ENCODE results near the gene HEG1.
"Not testable (repeated sequence)": the region's sequence is repeated elsewhere in the genome, so short reads cannot be mapped to it uniquely, and the experiment has no call there.

HEG1 gene, protein sequence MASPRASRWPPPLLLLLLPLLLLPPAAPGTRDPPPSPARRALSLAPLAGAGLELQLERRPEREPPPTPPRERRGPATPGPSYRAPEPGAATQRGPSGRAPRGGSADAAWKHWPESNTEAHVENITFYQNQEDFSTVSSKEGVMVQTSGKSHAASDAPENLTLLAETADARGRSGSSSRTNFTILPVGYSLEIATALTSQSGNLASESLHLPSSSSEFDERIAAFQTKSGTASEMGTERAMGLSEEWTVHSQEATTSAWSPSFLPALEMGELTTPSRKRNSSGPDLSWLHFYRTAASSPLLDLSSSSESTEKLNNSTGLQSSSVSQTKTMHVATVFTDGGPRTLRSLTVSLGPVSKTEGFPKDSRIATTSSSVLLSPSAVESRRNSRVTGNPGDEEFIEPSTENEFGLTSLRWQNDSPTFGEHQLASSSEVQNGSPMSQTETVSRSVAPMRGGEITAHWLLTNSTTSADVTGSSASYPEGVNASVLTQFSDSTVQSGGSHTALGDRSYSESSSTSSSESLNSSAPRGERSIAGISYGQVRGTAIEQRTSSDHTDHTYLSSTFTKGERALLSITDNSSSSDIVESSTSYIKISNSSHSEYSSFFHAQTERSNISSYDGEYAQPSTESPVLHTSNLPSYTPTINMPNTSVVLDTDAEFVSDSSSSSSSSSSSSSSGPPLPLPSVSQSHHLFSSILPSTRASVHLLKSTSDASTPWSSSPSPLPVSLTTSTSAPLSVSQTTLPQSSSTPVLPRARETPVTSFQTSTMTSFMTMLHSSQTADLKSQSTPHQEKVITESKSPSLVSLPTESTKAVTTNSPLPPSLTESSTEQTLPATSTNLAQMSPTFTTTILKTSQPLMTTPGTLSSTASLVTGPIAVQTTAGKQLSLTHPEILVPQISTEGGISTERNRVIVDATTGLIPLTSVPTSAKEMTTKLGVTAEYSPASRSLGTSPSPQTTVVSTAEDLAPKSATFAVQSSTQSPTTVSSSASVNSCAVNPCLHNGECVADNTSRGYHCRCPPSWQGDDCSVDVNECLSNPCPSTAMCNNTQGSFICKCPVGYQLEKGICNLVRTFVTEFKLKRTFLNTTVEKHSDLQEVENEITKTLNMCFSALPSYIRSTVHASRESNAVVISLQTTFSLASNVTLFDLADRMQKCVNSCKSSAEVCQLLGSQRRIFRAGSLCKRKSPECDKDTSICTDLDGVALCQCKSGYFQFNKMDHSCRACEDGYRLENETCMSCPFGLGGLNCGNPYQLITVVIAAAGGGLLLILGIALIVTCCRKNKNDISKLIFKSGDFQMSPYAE (N-terminal part only)

DNA sequence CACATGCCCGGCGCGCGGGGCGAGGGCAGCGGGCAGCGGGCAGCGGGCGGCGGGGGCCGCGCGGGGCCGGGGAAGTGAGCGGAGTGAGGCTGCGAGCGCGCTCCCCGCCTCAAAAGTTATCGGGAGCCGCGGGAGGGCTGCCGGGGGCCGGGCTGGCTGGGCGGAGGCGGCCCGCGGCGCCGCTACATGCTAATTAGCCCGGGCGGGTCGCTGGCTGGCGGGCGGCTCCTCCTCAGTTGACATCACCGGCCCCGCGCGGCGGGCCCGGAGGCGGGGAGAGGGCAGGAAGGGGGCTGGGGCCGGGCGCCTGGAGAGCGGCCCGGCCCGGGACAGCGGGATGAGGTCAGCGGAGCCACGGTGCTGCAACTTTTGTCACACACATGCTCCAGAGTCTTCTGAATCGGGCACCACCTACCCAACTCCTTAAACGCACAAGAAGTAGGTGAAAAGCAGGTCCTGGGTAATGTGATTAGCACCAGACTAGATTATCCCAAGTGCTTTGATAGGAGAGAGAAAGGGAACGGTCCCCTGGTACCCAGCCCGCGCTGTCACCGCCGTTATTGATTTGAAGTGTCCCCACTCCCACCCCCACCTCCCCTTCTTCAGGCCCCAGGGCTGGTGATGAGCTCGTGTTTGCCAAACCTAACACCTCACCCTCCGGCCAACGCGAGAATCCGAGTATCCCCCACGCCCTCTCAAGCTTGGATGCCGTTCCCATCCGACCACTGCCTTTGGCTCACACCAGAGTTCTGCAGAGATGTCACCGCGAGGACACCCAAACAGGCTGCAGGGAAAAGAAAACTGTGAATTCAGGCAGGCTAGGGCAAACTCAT, at the start of gene HEG1:
HEG1 (minus strand) TSS at position 85 of the 833 bp plus-strand sequence. CDS start 107 bp downstream, outside the sequence.
- DNase-seq (ENCODE audit: low read depth, low spot score) = no peak

DNA sequence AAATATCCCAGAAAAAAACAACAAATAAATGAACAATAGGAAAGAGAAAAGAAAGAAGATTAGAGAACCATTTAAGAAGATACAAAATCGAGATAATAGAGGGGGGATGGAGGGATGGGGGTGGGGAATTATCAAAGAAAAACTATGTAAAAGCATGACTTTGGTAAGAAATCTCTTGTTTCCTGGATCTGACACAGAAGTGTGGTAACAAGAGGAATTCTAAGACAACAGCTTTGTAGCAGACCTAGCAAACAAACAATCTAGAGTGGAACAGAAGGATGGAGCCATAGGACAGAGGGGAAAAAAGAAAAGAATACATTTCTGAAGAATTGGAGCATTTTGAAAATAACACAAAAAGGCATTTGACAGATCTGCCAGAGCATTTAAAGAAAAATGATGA, 49.3 kb upstream of the HEG1 start:
- DNase-seq (ENCODE audit: low read depth, low spot score) = no peak

DNA sequence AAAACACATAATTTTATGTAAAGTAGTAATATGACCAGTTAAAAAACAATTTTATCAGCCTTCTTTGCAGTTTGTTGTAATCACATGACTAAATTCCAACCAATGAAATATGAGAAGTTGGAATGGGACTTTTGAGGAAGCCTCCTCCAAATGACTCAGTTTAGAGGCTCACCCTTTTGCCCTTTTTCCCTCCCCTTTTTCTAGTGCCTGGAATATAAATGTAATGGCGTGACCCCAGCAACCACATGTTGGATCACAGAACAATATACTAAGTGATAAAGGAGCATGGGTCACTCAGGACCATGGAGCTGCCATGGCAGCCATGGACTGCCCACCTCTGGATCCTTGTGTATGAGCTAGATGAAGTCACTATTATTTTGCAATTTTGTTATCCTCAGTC, 48.8 kb upstream of the HEG1 start:
- no peak for DNase-seq (ENCODE audit: low read depth, low spot score)

DNA sequence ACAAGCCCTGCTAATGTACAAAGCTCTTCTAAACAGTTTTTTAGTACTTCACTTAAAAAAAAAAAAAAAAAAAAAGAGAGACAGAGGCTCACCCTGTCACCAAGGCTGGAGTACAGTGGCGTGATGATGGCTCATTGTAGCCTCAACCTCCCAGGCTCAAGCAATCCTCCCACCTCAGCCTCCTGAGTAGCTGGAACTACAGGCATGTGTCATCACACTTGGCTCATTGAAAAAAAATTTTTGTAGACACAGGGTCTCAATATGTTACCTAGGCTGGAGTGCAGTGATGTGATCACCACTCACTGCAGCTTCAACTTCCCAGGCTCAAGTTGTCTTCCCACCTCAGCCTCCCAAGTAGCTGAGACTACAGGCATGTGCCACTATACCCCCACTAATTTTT, 47.6 kb upstream of the HEG1 start:
- DNase-seq (ENCODE audit: low read depth, low spot score) = no peak

DNA sequence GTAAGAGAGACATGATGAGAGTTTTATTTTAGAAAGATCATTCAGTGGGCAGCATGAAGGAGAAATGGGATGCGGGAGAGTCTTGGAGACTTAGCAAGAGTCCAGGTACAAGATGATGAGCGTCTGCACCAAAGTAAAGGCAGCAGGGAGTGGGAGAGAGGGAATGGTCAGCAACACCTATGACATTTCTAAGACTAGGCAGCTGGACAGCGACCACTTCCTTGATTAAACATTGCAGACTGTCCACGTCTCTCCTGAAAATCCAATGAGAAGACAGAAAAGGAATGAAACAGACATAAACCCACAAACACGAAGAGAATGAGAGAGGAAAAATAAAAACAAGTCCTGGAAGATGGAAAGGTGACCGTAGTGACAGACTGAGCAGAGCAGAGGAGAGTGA, 46.7 kb upstream of the HEG1 start:
- no peak for DNase-seq (ENCODE audit: low read depth, low spot score)

DNA sequence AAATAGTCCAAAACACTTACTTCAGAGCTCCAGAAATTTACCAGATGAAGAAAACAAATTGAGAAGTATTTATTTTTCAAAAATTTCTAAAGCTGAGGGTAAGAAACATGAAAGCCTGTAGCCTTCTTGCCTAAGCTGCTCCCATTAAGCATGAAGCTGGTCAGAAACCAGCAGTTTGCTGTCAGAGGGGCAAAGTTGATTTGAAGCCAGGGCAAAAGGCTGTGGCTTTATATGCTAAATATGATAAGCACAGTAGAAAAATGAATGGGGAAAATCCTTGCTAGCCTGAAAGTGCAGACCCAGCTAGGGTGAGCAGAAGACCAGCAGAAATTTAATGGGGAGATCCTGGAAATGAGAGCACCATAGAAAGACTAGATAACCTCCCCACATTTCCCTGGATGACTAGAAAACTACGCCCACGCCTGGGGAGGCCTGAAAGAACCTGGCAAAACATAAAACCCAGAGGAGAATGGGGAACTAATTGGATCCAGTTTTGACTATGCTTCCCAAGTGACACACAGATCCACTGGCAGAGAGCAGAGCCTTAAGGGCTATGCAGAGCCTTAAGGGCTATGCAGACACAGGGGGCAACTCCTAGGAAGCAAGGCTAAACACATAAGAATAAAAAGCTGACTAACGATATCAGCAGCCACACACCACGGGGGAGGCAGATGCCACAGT, 43.0 kb upstream of the HEG1 start:
- DNase-seq (ENCODE audit: low read depth, low spot score) = peak; percentile 60

DNA sequence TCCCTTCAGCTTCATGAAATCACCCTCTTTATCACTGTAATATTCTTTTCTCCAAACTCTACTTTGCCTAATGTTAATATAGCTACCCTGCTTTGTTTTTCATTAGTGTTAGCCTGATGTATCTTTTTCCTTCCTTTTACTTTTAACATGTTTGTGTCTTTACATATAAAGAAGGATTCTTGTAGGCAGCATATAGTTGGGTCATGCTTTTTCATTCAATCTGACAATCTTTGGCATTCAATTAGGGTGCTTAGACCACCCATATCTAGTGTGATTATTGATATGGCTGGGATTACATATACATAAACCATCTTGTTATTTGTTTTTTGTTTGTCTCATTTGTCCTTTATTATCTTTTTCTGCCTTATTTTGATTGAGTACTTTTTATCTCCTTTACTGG, 34.9 kb upstream of the HEG1 start:
- no peak for DNase-seq (ENCODE audit: low read depth, low spot score)

DNA sequence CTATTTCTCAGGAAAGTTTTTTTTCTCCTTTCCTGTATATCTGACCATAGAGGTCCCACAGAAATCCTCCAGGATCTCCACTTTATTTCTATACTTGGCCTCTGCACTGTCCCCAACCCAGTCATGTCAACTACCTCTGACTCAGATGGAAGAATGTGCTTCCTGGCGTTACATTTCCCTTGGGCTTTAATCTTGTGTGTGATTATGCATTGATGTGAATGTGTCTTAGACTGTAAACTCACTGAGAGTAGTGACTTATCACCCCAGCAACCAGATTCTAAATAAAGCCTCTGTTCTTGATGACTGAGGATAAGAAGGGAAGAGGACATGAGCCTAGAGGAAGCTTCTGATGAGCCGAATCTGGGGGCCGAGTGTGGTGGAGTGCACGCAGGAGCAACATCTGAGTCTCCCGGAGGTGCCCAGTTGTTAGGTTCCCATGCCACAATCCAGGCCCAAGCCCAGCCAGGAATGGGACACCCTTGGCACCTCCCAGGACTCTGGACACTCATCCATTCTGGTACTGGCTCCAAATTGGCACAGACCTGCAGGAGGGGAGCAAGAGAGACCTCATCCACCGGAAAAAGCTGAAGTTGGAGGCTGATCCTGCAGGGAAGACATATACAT, 32.1 kb upstream of the HEG1 start:
- no peak for DNase-seq (ENCODE audit: low read depth, low spot score)

DNA sequence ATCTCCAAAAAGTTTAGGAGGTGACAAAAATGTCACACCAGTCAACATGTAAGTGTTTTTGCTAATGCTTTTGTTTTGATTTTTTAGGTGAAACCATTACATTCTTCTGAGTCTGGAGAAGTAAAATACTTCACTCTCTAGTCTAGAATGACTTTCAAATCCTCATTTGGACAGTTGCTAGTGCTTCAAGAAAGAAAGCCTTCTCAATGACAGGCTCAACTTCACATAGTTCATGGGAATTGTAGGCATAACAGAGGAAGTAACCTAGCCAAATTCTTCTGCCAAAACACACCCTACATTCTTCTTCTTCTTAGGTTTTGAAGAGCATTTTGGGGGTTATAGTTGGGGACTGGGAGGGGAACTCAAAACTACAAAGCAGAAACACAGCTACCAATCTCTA, 29.4 kb upstream of the HEG1 start:
- DNase-seq (ENCODE audit: low read depth, low spot score) = no peak

DNA sequence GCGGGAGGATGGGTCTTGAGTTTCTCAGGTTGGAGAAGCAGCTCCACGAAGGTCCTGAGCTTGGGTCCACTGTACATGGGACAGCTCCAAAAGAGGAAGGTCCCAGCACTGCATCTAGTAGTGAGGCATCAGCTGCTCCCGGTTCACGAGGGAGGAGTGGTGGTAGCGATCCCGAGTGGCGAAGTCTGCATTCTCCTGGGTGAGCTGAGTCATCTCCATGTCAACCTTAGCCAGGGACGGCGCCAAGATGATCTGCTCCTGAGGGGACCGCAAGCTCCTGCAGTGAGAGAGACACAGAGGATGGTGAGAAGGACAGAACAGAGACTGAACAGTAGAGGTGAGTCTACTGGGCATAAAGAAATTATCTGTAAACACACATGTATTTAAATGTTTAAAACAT, 28.0 kb upstream of the HEG1 start:
- DNase-seq (ENCODE audit: low read depth, low spot score) = no peak

DNA sequence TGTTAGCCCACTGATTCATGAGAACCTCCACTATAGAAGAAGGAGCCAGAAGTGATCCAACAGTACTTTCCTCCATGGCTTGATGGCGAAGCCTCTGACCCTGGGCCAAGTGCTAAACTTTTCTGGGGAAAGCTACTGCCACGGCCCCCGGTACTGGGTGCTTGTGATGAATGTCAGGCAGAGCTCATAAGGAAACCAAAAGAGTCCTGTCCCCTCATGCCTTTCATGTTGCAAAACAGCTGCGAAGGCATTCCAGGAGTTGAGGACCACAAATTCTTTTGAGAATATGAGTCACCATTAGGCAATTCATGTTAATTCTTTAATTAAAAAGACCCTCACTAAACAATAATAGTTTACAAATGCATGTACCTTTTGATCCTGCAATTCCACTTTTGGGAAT, 26.5 kb upstream of the HEG1 start:
- DNase-seq (ENCODE audit: low read depth, low spot score) = not testable (repeated sequence)

DNA sequence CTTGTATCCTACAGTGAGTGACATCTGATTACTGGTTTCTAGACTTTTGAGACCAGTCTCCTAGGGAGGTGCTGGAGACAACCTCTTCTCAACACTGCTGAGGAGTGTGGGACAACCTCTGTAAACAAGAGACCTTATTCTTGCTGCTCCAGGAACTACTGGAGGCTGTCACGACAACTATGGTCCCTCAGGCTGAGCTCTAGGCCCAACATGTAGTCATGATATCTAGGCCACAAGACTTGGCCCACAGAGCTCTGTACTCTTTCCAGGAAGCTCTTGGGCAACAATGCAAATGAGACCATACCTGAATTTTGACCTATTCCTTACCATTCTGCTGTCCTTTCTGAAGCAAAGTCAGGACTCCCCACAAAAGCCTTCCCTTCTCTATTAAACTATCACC, 24.3 kb upstream of the HEG1 start:
- DNase-seq (ENCODE audit: low read depth, low spot score) = no peak

DNA sequence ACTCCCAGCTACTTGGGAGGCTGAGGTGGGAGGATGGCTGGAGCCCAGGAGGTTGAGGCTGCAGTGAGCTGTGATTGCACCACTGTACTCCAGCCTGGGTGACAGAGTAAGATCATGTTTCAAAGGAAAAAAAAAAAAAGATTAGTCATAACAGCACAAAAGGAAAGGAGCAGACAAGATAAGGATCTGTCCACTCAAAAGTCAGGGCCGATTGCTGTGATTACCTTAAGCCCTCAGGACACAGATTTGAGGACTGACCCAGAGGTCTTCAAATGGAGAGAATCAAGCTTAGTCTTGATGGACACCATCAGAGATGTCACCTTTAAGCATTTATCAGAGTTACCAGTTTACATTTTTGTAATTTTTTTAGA, 23.9 kb upstream of the HEG1 start:
- no peak for DNase-seq (ENCODE audit: low read depth, low spot score)

DNA sequence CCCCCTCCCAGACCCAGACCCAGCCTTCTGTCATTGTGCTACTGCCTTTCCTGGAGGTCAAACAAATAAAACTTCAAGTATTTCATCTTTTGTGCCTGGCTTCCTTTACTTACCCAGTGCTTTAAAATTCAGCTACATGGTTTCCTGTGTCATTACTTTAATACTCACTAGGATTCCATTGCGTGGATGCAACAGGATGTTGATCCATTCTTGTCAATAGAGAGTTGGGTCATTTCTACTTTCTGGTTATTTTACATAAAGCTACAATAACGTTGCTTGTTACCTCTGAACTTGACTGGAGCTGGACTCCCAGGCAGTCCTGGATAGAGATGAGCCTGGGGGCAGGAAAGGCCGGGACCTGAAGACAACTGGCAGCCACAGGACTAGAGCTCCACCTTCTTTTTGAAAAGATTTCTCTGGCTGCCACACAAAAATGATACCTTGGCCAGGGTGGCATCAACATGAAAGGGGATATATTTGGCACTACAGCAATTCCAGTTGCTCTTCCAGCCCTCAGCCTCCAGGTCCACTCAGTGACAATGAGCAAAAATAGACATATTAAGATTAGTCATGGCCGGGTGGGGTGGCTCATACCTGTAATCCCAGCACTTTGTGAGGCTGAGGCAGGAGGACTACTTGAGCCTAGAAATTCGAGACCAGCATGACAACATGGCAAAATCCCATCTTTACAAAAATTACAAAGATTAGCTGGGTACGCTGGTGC, 23.3 kb upstream of the HEG1 start:
- DNase-seq (ENCODE audit: low read depth, low spot score) = no peak

DNA sequence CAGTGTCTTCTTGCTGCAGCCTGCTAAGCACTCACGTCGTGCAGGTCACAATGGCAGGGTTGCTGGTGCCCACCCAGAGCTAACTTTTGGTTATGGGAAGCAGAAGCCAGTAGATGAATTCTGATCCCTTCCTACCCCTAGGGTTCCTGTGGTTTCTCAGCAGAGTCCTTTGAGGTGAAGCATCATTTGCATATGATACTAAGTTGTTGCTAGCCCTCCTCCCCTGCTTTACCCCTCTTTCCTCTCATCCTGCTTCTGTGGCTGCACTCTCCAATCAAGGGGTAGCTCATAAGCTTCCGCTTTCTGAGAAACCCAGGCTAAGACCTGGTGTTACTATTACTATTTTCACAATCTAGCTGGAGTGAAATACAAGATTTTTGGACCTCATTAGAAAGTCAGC, 22.1 kb upstream of the HEG1 start:
- no peak for DNase-seq (ENCODE audit: low read depth, low spot score)

DNA sequence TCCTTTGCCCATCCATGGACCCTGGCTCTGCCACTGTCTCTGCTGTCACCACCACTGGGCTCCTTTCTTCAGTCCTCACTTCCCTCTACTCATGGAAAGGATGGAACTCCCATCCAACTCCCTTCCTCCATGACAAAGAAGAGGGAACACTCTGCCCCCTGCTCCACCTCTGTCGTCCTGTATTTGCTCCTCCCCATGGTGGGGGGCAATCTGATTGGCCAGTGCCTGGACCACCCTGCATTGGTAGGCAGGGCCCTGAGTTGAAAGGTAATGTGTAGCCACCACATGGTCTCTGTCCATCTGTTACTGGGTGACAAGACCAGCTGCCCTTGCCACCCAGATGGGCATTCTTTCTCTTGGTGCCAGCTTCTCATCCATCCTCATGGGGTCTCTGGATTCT, 20.7 kb upstream of the HEG1 start:
- DNase-seq (ENCODE audit: low read depth, low spot score) = no peak

DNA sequence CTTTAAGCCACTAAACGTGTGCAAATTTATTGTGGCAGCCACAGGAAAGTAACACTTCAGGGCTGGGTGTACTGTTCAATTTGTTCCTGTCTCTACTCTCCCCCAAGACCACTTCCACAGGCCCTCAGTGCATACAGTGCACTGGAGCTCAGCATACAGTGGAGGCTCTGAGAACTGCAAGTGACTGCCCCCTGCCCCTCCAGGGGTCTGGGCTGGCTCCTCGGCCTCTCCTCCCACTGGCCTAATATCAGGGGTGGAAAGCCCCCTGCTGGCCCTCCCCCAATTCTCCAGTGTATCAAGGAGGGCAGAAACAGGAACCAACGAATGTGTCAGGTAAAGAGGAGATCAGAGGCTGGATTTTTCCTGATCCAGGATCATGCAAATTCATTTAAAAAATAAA, 19.9 kb upstream of the HEG1 start:
- DNase-seq (ENCODE audit: low read depth, low spot score) = no peak

DNA sequence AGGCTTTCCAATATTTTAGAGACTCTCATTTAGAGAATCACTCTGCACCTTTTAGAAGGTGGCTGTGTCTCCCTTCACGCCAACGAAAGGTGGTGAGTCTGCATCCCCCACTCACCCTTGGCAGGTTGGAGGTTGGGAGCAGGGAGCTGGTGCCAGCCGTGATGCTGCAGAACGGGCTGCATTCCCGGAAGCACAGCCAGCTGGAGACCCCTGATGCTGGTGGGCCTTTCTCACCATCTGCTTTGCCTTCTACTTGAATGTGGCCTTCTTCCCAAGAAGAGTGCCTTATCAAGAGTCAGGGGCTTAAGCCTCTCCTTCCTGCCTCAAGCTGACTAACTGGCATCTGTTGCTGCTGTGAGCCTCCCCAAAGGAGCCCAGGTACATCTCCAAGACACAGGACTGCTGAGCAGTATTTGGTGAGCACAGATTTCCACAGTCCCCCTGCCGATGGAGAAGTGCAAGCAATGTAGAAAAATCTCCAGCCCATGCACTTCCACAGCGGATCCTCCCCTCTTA, 17.7 kb upstream of the HEG1 start:
- DNase-seq (ENCODE audit: low read depth, low spot score) = no peak

DNA sequence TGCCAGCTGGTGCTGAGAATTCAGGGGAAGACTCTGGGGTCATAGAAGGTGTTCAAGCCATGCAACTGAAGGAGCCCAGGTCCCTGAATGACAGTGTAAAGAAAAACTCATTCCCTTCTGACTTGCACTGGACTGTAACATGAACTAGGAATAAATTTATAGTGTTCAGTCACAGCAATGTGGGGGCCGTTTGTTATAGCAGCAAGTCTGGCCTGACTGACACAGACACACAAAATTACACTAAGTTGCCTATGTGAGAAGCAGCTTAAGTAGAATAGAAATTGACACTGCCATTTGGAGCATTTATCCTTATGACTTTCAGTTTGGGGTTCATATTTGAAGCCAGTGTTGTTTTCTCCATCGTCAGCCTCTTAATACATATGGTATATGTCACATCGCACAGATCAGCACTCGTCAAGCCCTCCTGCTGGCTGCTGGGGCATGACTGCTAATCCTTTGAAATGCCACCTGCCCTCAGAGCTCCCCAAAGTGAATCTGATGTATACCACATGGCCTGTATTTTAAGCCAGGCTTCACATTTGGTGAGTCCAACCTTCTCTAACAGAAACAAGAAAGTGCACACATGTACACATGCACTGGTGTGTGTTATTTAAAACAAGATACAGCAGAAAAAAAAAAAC, 17.1 kb upstream of the HEG1 start:
- DNase-seq (ENCODE audit: low read depth, low spot score) = no peak

Data from smooth muscle cell of the brain vasculature (primary cell).